ENCODE measurements around the gene PTX4.

The PTX4 gene

GRCh38 chr16:1459967-1460366 is 28.8 kb downstream of the PTX4 start:
- TF ChIP-seq, protein P1, sequence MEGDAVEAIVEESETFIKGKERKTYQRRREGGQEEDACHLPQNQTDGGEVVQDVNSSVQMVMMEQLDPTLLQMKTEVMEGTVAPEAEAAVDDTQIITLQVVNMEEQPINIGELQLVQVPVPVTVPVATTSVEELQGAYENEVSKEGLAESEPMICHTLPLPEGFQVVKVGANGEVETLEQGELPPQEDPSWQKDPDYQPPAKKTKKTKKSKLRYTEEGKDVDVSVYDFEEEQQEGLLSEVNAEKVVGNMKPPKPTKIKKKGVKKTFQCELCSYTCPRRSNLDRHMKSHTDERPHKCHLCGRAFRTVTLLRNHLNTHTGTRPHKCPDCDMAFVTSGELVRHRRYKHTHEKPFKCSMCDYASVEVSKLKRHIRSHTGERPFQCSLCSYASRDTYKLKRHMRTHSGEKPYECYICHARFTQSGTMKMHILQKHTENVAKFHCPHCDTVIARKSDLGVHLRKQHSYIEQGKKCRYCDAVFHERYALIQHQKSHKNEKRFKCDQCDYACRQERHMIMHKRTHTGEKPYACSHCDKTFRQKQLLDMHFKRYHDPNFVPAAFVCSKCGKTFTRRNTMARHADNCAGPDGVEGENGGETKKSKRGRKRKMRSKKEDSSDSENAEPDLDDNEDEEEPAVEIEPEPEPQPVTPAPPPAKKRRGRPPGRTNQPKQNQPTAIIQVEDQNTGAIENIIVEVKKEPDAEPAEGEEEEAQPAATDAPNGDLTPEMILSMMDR (IDR thresholded peaks at IDR 0.05; ENCODE audit: low read depth, low read length), result no peak
- Histone ChIP-seq H3K36me3 (peaks cover 34% of the 10 kb centered on the region), H3K4me3 (ENCODE audit: low read depth, low read length) (no peak overlapping the region), H3K9me3 (ENCODE audit: severe bottlenecking) (no peaks in the 10 kb centered on the region), H3K27me3 (ENCODE audit: insufficient read depth, low read depth, severe bottlenecking) (no peaks in the 10 kb centered on the region), H3K27ac (no peak overlapping the region)
- no peak for DNase-seq

DNA sequence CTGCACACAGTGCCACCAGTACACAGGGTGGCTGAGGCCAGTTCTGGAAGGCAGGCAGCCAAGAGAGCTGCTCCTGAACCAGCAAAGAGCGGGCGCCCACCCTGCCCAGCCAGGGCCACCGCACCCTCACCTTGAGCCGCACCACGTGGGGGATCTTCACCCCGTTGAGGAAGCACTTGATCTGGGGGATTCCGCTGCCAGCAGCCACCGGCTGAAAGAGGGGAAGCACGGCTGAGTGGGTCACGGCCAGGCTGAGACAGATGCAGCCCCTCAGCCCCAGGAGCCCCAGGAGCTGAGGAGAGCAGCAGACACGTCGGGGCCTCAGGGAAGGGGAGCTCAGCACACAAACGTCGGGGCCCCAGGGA is 29.8 kb downstream of the PTX4 start:
- no peak overlapping the region for H3K27ac ChIP-seq
- H3K4me3 ChIP-seq (ENCODE audit: low read depth, low read length), result no peak overlapping the region
- no peaks in the 10 kb centered on the region for H3K9me3 ChIP-seq (ENCODE audit: severe bottlenecking)
- H3K27me3 ChIP-seq (ENCODE audit: insufficient read depth, low read depth, severe bottlenecking), result no peaks in the 10 kb centered on the region
- TF ChIP-seq, protein P1 (IDR thresholded peaks at IDR 0.05; ENCODE audit: low read depth, low read length), result no peak
- no peak for DNase-seq
- peaks cover 39% of the 10 kb centered on the region for H3K36me3 ChIP-seq

DNA sequence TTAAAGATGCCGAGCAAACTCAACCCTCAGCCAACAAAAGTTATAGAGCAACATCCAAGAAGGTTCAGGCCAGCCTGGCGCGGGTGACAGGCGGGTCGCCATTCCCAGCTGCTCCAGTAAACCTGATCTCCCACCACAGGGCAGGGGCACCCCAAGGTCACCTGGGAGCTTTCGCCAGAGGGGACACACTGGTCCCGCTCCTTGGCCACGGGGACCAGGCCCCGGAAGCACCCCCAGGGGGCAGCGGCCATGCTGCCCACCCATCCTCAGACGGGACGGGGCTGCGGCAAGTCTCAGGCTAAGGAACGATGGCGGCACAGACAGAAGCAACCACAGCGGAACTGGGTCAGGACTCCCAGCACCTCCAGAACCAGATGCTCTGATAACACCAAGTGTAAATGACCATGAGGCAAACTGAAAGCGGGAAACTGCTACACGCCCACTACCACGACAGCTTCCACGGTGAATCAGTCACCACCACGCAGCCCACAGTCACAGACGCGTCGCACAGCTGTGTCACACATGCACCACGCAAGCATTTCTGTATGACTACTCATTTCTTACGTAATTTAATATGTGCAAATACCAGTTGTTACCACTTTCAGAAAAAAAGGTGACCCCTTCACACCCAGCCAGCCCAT is 30.3 kb downstream of the PTX4 start:
- Histone ChIP-seq H3K36me3 (peaks cover 38% of the 10 kb centered on the region), H3K27me3 (ENCODE audit: insufficient read depth, low read depth, severe bottlenecking) (no peaks in the 10 kb centered on the region), H3K27ac (no peak overlapping the region), H3K4me3 (ENCODE audit: low read depth, low read length) (no peak overlapping the region), H3K9me3 (ENCODE audit: severe bottlenecking) (no peaks in the 10 kb centered on the region)
- DNase-seq, result no peak
- TF ChIP-seq, protein P1 (IDR thresholded peaks at IDR 0.05; ENCODE audit: low read depth, low read length), result no peak

DNA sequence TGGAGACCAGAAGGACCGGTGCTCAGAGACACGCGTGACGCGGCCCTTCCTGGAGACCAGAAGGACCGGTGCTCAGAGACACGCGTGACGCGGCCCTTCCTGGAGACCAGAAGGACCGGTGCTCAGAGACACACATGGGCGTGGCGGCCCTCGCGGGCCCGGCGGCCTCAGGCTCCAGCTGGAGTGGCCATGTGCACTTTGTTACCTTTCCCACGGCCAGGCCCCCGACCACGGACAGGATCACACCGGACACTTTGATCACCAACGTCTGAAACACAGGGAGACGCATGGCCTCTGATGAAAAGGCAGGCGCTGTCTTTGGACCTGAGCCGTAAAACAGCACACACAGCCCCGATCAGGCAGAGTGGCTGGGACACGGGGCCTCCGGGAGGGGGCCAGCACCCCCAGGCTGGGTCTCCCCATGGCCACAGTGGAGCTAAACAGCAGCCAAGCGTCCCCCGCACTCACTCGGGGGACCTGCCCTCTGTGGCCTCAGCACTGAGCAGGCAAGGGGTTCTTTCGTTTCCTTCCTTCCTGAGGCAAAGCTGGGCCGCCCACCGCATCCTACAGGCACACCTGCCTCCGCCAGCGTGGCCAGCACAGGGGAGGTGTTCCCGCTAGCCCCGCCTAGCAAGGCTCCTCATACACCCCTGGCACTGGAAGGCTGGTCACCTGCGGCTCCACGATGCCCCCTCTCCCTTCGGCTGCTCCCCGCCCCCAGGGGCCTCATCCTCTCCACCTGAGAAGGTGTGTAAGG is 31.1 kb downstream of the PTX4 start:
- Histone ChIP-seq H3K36me3 (peaks cover 46% of the 10 kb centered on the region), H3K4me3 (ENCODE audit: low read depth, low read length) (no peak overlapping the region), H3K9me3 (ENCODE audit: severe bottlenecking) (no peaks in the 10 kb centered on the region), H3K27me3 (ENCODE audit: insufficient read depth, low read depth, severe bottlenecking) (no peaks in the 10 kb centered on the region), H3K27ac (no peak overlapping the region)
- no peak for DNase-seq
- TF ChIP-seq, protein P1 (IDR thresholded peaks at IDR 0.05; ENCODE audit: low read depth, low read length), result no peak

DNA sequence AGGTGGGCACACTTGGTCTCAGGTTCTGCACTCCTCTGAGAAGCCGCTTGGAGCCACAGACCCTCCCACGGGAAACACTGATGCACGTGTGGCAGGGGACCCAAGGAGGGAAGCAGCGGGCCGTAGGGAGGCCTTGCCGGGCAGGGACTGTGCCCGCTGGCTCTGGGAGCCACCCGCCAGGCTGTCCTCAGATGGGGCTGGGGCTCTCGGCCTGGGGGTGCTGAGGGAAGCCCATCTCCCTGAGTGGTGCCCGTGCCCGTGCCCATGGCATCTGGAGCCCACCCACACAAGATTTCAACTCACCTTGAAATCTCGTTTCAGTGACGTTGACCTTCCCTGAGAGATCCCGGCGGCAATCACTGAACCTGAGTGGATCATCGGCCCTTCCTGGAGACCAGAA is 31.8 kb downstream of the PTX4 start:
- TF ChIP-seq, protein P1 (IDR thresholded peaks at IDR 0.05; ENCODE audit: low read depth, low read length), result no peak
- DNase-seq, result no peak
- peaks cover 51% of the 10 kb centered on the region for H3K36me3 ChIP-seq
- no peaks in the 10 kb centered on the region for H3K9me3 ChIP-seq (ENCODE audit: severe bottlenecking)
- H3K27me3 ChIP-seq (ENCODE audit: insufficient read depth, low read depth, severe bottlenecking), result no peaks in the 10 kb centered on the region
- H3K4me3 ChIP-seq (ENCODE audit: low read depth, low read length), result no peak overlapping the region
- no peak overlapping the region for H3K27ac ChIP-seq
